ENCODE measurements around the gene SAFB. TPM values are rescaled to one million over a fixed set of nuclear protein-coding genes. Genes with fewer than 3 reads are reported as not detected.

The SAFB gene
- total RNA-seq (2021) (158 and 171 TPM in 2 replicates), Bru-seq, nascent RNA (percentile 92 among the genes with signal in this experiment), BruChase-seq, experiment 1, labeled RNA remaining after a 2-hour chase (percentile 92 among the genes with signal in this experiment), BruChase-seq, experiment 2, labeled RNA remaining after a 6-hour chase (percentile 96 among the genes with signal in this experiment)
- long read RNA-seq, transcript SAFB-211 (21 exons, 3,014 nt), result major isoform, 212 of 591 reads
- long read RNA-seq, transcript SAFB-201 (21 exons, 3,042 nt), result minor isoform, 60 of 591 reads
- long read RNA-seq, transcript SAFB-205 (21 exons, 2,842 nt), result minor isoform, 173 of 591 reads
- long read RNA-seq, partial matches to known transcripts, result 20 of 591 reads
- long read RNA-seq, other reads (novel, unspliced or antisense), result 125 of 591 reads

DNA sequence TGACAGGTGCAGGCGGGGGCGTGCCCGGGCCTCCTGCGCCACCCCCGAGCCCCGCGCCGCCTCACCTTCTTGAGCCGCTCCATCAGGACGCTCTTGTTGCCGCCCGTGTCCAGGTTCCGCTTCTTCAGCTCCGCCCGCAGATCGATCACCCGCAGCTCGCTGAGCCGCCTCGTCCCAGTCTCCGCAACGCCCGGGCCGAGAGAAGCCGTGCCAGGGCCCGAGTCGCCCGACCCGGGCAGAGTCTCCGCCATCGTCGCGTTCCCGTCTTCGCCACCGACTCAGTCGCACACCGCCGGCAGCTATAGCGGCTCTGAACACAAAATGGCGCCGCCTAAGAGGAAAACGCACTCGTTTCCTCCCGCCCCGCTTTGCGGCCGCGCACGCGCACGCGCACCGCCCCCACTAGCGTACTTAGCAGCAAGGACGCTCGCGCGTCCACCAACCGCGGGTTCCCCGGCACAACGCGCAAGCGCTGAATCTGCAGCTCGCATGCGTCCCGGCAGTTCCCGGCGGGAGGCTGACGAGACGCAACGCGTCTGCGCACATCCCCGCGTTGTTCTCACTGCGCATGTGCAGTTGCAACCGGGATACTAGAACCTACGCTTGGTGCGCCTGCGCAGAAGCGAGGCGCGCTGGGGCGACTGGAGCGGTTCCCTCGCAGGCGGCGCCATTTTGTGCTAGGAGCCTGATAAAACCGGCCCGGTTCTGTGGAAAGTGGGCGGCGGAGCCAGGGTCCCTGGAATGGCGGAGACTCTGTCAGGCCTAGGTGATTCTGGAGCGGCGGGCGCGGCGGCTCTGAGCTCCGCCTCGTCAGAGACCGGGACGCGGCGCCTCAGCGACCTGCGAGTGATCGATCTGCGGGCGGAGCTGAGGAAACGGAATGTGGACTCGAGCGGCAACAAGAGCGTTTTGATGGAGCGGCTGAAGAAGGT, at the start of gene SAFB, which contains the start of gene SAFB2:
TSS of gene SAFB (plus strand) at position 619 of the 932 bp plus-strand sequence. CDS start at position 742, 123 bp downstream.
TSS of gene SAFB2 (minus strand) at position 312 of the 932 bp plus-strand sequence. CDS start at position 251, 61 bp downstream.
- Histone ChIP-seq H3K4me3 (ENCODE audit: low read depth, low read length, poor library complexity, severe bottlenecking) (peak within 1 kb of the TSS; percentile 100), H3K36me3 (ENCODE audit: insufficient read depth, low read length, poor library complexity, severe bottlenecking) (peaks cover 64% of the 10 kb centered on the region), H3K27ac (ENCODE audit: low read depth, low read length, poor library complexity, severe bottlenecking) (peak within 1 kb of the TSS; percentile 96), H3K4me1 (ENCODE audit: insufficient read depth, low read length, poor library complexity, severe bottlenecking) (peaks cover 36% of the 10 kb centered on the region), H3K27me3 (replicated peaks; ENCODE audit: insufficient read depth, low read depth, low read length, poor library complexity) (no peaks in the 10 kb centered on the region), H3K9me3 (ENCODE audit: low read depth, low read length, poor library complexity, severe bottlenecking) (no peaks in the 10 kb centered on the region)
- DNase-seq (ENCODE audit: low spot score), result peak; percentile 100
- ChIA-PET POLR2A (ENCODE audit: low non-redundant PET) (interaction anchor here (0.6 kb wide), 2 partner anchors 26 to 330 kb away, joined by 3 to 5 read pairs; no protein-coding TSS in a partner anchor), CTCF (interaction anchor here (1.2 kb wide), 1 partner anchor 75 kb away, joined by 4 read pairs; no protein-coding TSS in a partner anchor)
- TF ChIP-seq, protein P1, sequence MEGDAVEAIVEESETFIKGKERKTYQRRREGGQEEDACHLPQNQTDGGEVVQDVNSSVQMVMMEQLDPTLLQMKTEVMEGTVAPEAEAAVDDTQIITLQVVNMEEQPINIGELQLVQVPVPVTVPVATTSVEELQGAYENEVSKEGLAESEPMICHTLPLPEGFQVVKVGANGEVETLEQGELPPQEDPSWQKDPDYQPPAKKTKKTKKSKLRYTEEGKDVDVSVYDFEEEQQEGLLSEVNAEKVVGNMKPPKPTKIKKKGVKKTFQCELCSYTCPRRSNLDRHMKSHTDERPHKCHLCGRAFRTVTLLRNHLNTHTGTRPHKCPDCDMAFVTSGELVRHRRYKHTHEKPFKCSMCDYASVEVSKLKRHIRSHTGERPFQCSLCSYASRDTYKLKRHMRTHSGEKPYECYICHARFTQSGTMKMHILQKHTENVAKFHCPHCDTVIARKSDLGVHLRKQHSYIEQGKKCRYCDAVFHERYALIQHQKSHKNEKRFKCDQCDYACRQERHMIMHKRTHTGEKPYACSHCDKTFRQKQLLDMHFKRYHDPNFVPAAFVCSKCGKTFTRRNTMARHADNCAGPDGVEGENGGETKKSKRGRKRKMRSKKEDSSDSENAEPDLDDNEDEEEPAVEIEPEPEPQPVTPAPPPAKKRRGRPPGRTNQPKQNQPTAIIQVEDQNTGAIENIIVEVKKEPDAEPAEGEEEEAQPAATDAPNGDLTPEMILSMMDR (conservative IDR thresholded peaks at IDR 0.05; ENCODE audit: low read depth, low read length), result no peak
- TF ChIP-seq EZH2 (IDR thresholded peaks at IDR 0.05; ENCODE audit: borderline replicate concordance, low read depth, low read length, poor library complexity, severe bottlenecking), result no peak
- intact Hi-C loops (cut with micrococcal nuclease; ENCODE audit: unreplicated experiment), result no loop called here
- no TSS peak for BruUV-seq (replicated peaks)

GRCh38 chr19:5575590-5575989, 47.3 kb upstream of the SAFB start:
- ChIA-PET POLR2A (ENCODE audit: low non-redundant PET) (no interaction called here), CTCF (interaction anchor here (0.8 kb wide), 1 partner anchor 193 kb away, joined by 5 read pairs; no protein-coding TSS in a partner anchor)
- Histone ChIP-seq H3K4me3 (ENCODE audit: low read depth, low read length, poor library complexity, severe bottlenecking) (no peak overlapping the region), H3K27ac (ENCODE audit: low read depth, low read length, poor library complexity, severe bottlenecking) (no peak overlapping the region), H3K27me3 (replicated peaks; ENCODE audit: insufficient read depth, low read depth, low read length, poor library complexity) (no peaks in the 10 kb centered on the region), H3K4me1 (ENCODE audit: insufficient read depth, low read length, poor library complexity, severe bottlenecking) (peaks cover 8% of the 10 kb centered on the region), H3K9me3 (ENCODE audit: low read depth, low read length, poor library complexity, severe bottlenecking) (no peaks in the 10 kb centered on the region), H3K36me3 (ENCODE audit: insufficient read depth, low read length, poor library complexity, severe bottlenecking) (no peaks in the 10 kb centered on the region)
- TF ChIP-seq, protein P1 (conservative IDR thresholded peaks at IDR 0.05; ENCODE audit: low read depth, low read length), result no peak
- no peak for TF ChIP-seq EZH2 (IDR thresholded peaks at IDR 0.05; ENCODE audit: borderline replicate concordance, low read depth, low read length, poor library complexity, severe bottlenecking)
- no TSS peak for BruUV-seq (replicated peaks)
- DNase-seq (ENCODE audit: low spot score), result no peak
- intact Hi-C loops (cut with micrococcal nuclease; ENCODE audit: unreplicated experiment), result loop anchor here (5.0 to 10.0 kb wide), 2 partner anchors 201 to 538 kb away; no protein-coding TSS in a partner anchor

All from A673 (cell line).